H1 (cell line): ENCODE measurements around the gene OR4D11. TPM values are rescaled to one million over a fixed set of nuclear protein-coding genes. Genes with fewer than 3 reads are reported as not detected.

Source experiments
- EZH2 ChIP-seq: fragments of 200-600 bp; sonication (generic); IDR thresholded peaks from 2 replicates; pipeline ENCODE4 v1.7.1; 2012; ENCODE audit warnings: low read depth, mild to moderate bottlenecking, moderate library complexity, low read length, inconsistent platforms; ENCODE audit not compliant: severe bottlenecking
- KDM5A ChIP-seq: fragments of 200-600 bp; IDR thresholded peaks from 2 replicates; pipeline ENCODE4 v1.7.1; 2012; ENCODE audit warnings: mild to moderate bottlenecking, low read length, inconsistent platforms, mixed read lengths
- SIN3A ChIP-seq, 2 experiments: IDR thresholded peaks in 1 of 2; conservative IDR thresholded peaks in 1 of 2; 2 replicates each; pipeline ENCODE4 v1.6.1; 2011 to 2012; ENCODE audit warnings: low read length in 2 of 2, improper control_type of control experiment in 1 of 2, low read depth in 1 of 2, mild to moderate bottlenecking in 1 of 2
- polyA plus RNA-seq, 7 experiments: library from polyadenylated mRNA; depleted of rRNA in 3 of 7; stranded (reverse) in 5 of 7; unstranded in 2 of 7; fragments of >200 nt in 5 of 7; fragments of 200-250 nt in 2 of 7; gene quantifications; 1 replicate in 5 of 7; 2 replicates in 1 of 7; 4 replicates in 1 of 7; pipeline versions ENCODE4 v1.2.1 to v1.2.3, GENCODE V29; 2011 to 2013; ENCODE audit warnings: missing spikeins in 2 of 7, mixed read lengths in 2 of 7
- total RNA-seq: library from RNA; stranded (reverse); fragmentation: NEBNext Ultra II Directional; extraction: Animal tissue kit (Norgen Biotek cat#: 25700); gene quantifications from 2 replicates; pipeline ENCODE4 v1.2.1, GENCODE V29; 2021

OR4D11 gene
- total and polyA plus RNA-seq, 2 of the 8 experiments (the other 6 are each of a cell fraction or from before 2014, with no cell fraction given), result not detected

GRCh38 chr11:59459916-59460315, 43.5 kb upstream of the OR4D11 start (continued):
- TF ChIP-seq SIN3A (conservative IDR thresholded peaks at IDR 0.05 in 1 of 2, IDR thresholded peaks at IDR 0.05 in 1 of 2; ENCODE audit: low read depth in 1 of 2, low read length in 2 of 2), result no peak
- TF ChIP-seq EZH2, result no peak
- no peak for TF ChIP-seq KDM5A
